Mucosa of descending colon (tissue), 3 donors: ENCODE data around the gene EMCN. TPM values are rescaled to one million over a fixed set of nuclear protein-coding genes. Genes with fewer than 3 reads are reported as not detected.

Source experiments
- ATAC-seq: fragments of 200-7000 bp; cut with Tn5 transposase; one replicate; pipeline ENCODE4 v1.9.1; 2020; ENCODE audit warnings: mild to moderate bottlenecking, moderate library complexity
- DNase-seq, 3 donors: peaks; one replicate each; pipeline ENCODE4 v3.0.0-alpha.2; 2020
- H3K36me3 ChIP-seq: fragments of 200-600 bp; one replicate; pipeline ENCODE4 v1.8.0; 2021; ENCODE audit warnings: low read depth, mild to moderate bottlenecking
- H3K4me1 ChIP-seq: fragments of 200-600 bp; one replicate; pipeline ENCODE4 v1.8.0; 2021; ENCODE audit warnings: low read depth, mild to moderate bottlenecking
- H3K4me3 ChIP-seq: fragments of 200-600 bp; one replicate; pipeline ENCODE4 v1.8.0; 2021; ENCODE audit warnings: mild to moderate bottlenecking
- H3K9me3 ChIP-seq: fragments of 200-600 bp; one replicate; pipeline ENCODE4 v1.8.0; 2021; ENCODE audit warnings: mild to moderate bottlenecking
- intact Hi-C, 2 donors: fragments of 100-400 bp; cut with DNase I in 1 of 2; cut with micrococcal nuclease in 1 of 2; formaldehyde crosslinking; loops; one replicate each; pipeline versions ENCODE4 v1.11.0 to v1.11.1; 2022; cut with DNase I, micrococcal nuclease
- total RNA-seq, 3 donors: library from RNA; stranded (reverse); fragmentation: NEBNext Ultra II Directional in 2 of 3; extraction: Animal tissue kit (Norgen Biotek cat#: 25700) in 2 of 3; gene quantifications; one replicate each; pipeline versions ENCODE4 v1.2.1 to v1.2.4, GENCODE V29; 2021 to 2023
- TF ChIP-seq, protein P1 (sequence below): fragments of 200-600 bp; IDR thresholded peaks from one replicate; pipeline ENCODE4 v1.8.0; 2022; ENCODE audit warnings: antibody characterized with exemption, mild to moderate bottlenecking
- donor health status: DM: no; HTN: no; CAD: no; lungs with moderate emphysema.
- donor health status: DM: no; HTN: no; CAD: no.
- donor health status: DM: no; HTN: yes; CAD: no.

The EMCN gene
- total RNA-seq, 3 donors from 2014 or later = 3.1 to 8.0 (median 4.5) TPM

DNA sequence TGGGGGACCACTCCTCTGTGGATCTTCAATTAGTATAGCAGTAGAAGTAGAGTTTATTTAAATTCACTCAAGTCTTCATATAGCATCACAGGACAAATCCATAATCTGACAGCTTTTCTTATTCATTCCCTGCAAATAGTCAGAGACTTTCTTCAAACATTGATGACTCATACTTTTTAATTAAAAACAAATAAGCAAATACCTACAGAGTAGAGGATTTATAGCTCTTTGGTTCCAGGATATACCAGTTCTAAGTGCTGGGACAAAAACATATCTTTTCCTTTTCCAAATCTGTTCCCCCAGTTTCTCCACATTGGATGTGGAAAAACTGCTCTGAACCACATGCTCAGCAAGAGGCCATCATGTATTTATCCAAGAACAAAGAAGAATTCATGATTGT is 24.1 kb downstream of the EMCN start:
- intact Hi-C loops = no loop called here
- H3K4me3 ChIP-seq = no peak overlapping the region
- DNase-seq (no peak), ATAC-seq (no peak)
- H3K36me3 ChIP-seq = no peaks in the 10 kb centered on the region
- H3K9me3 ChIP-seq = peaks cover 3% of the 10 kb centered on the region
- TF ChIP-seq, protein P1, sequence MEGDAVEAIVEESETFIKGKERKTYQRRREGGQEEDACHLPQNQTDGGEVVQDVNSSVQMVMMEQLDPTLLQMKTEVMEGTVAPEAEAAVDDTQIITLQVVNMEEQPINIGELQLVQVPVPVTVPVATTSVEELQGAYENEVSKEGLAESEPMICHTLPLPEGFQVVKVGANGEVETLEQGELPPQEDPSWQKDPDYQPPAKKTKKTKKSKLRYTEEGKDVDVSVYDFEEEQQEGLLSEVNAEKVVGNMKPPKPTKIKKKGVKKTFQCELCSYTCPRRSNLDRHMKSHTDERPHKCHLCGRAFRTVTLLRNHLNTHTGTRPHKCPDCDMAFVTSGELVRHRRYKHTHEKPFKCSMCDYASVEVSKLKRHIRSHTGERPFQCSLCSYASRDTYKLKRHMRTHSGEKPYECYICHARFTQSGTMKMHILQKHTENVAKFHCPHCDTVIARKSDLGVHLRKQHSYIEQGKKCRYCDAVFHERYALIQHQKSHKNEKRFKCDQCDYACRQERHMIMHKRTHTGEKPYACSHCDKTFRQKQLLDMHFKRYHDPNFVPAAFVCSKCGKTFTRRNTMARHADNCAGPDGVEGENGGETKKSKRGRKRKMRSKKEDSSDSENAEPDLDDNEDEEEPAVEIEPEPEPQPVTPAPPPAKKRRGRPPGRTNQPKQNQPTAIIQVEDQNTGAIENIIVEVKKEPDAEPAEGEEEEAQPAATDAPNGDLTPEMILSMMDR = no peak
- no peaks in the 10 kb centered on the region for H3K4me1 ChIP-seq

DNA sequence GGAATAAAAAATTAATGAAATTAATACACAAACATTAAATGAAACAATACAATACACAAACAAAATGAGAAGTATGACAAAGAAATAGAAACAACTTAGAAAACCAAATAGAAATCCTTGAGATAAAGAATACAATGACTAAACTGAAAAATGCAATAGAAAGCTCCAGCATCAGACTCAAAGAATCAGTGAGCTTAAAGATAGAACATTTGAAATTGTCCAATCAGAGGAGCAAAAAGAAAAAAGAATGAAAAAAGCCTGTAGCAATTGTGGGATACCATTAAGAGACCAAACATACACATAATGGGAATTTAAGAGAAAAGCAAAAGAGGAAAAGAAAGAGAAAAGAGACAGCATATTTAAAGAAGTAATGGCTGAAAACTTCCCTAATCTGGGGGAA is 25.7 kb downstream of the EMCN start:
- ATAC-seq (no peak), DNase-seq (no peak)
- intact Hi-C loops = no loop called here
- Histone ChIP-seq H3K9me3 (peaks cover 3% of the 10 kb centered on the region), H3K4me1 (no peaks in the 10 kb centered on the region), H3K36me3 (no peaks in the 10 kb centered on the region), H3K4me3 (no peak overlapping the region)
- TF ChIP-seq, protein P1 = no peak

DNA sequence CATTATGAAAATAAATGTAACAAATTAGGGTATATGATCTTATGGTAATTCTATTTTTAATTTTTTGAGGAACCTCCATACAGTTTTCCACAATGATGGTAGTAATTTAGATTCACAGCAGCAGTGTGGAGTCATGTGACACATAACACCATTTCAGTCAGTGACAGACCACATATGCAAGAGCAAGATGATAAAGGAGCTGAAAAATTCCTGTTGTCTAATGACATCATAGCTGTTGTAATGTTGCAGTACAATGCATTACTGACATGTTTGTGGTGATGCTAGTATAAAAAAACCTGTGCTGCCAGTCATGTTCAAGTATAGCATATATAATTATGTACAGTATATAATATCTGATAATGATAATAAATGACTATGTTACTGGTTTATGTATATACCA is 28.5 kb downstream of the EMCN start:
- intact Hi-C loops = no loop called here
- TF ChIP-seq, protein P1 = no peak
- Histone ChIP-seq H3K36me3 (no peaks in the 10 kb centered on the region), H3K9me3 (peaks cover 3% of the 10 kb centered on the region), H3K4me1 (no peaks in the 10 kb centered on the region), H3K4me3 (no peak overlapping the region)
- DNase-seq (no peak), ATAC-seq (no peak)

DNA sequence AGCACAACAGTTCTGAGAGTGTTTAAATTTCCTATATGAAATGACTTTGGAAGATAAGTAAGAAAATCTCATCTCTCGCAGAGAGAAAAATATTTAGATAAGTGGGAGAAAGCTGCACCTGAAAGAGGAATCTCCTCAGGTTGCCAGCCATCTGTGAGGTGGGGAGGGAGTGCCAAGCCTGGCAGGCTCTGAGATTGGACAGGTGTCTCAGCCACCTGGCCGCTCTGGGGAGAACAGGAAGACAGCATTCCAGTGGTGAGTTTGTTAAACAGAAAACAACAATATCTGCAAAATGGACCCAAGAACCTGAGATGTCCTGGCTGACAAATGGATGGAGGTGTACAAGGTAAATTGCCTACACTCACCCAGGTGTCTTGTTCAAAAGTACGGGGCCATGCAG is 31.3 kb downstream of the EMCN start:
- ATAC-seq = no peak
- intact Hi-C loops = no loop called here
- Histone ChIP-seq H3K36me3 (no peaks in the 10 kb centered on the region), H3K4me1 (no peaks in the 10 kb centered on the region), H3K4me3 (no peak overlapping the region), H3K9me3 (no peaks in the 10 kb centered on the region)
- DNase-seq = no peak
- TF ChIP-seq, protein P1 = no peak

DNA sequence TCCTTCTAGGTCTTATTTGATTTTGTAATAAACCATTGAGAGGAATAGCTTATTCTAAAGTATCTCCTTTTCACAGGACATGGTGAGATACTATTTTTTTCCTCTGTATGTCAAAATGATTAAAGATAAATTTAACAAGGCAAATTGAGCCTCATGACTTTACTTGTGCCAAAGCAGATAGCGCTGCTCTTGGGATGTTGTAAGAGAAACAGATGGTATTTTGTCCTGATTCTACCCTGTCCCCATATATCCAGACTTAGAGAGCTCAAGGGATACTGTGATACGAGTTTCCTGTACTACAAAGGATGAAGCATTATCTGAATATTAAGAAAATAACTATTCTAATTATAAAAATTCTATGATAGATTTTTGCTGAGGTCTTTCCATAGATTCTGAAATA is 34.0 kb downstream of the EMCN start:
- ATAC-seq = no peak
- no peak for DNase-seq
- intact Hi-C loops = no loop called here
- no peaks in the 10 kb centered on the region for H3K4me1 ChIP-seq
- no peaks in the 10 kb centered on the region for H3K9me3 ChIP-seq
- TF ChIP-seq, protein P1 = no peak
- no peak overlapping the region for H3K4me3 ChIP-seq
- no peaks in the 10 kb centered on the region for H3K36me3 ChIP-seq

DNA sequence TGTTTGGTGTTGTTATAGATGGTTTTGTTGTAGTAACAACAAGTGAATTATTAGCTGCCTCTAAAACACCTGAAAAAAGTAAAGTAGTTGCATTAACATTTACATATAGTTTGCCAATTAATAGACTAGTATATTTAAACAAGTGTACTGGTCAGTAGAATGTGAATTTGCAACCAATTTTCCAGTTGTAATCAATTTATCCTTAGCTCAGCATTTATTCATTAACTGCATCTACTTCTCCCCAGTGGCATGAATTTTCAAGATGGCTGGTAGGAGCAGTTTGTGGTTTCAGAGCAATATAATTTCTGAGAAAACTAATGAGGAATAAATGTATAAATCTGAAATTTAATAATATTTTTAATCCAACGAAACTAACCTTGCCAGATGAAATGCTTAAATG is 37.9 kb downstream of the EMCN start:
- Histone ChIP-seq H3K9me3 (no peaks in the 10 kb centered on the region), H3K4me3 (no peak overlapping the region), H3K4me1 (no peaks in the 10 kb centered on the region), H3K36me3 (no peaks in the 10 kb centered on the region)
- no peak for ATAC-seq
- intact Hi-C loops = no loop called here
- DNase-seq = no peak
- TF ChIP-seq, protein P1 = no peak
